ENCODE measurements around the gene CSTPP1.

GRCh38 chr11:47070769-47071168, 134.2 kb downstream of the CSTPP1 start:
- no peak for TF ChIP-seq EZH2 (IDR thresholded peaks at IDR 0.05; ENCODE audit: low read depth)
- TF ChIP-seq, protein P1, sequence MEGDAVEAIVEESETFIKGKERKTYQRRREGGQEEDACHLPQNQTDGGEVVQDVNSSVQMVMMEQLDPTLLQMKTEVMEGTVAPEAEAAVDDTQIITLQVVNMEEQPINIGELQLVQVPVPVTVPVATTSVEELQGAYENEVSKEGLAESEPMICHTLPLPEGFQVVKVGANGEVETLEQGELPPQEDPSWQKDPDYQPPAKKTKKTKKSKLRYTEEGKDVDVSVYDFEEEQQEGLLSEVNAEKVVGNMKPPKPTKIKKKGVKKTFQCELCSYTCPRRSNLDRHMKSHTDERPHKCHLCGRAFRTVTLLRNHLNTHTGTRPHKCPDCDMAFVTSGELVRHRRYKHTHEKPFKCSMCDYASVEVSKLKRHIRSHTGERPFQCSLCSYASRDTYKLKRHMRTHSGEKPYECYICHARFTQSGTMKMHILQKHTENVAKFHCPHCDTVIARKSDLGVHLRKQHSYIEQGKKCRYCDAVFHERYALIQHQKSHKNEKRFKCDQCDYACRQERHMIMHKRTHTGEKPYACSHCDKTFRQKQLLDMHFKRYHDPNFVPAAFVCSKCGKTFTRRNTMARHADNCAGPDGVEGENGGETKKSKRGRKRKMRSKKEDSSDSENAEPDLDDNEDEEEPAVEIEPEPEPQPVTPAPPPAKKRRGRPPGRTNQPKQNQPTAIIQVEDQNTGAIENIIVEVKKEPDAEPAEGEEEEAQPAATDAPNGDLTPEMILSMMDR (conservative IDR thresholded peaks at IDR 0.05) = no peak
